Hindlimb muscle (tissue), 1 donor: ENCODE results near the gene TFPI2. TPM values are rescaled to one million over a fixed set of nuclear protein-coding genes. Genes with fewer than 3 reads are reported as not detected.

Experiments used
- DNase-seq: peaks from one replicate; pipeline ENCODE4 v3.0.0-alpha.2; 2013
- polyA plus RNA-seq: library from polyadenylated mRNA; unstranded; fragments of 120-200 nt; gene quantifications from one replicate; pipeline ENCODE4 v1.2.1, GENCODE V29; 2013; ENCODE audit not compliant: insufficient read length

TFPI2 gene
- polyA plus RNA-seq, 1 donor, result 1.8 TPM

DNA sequence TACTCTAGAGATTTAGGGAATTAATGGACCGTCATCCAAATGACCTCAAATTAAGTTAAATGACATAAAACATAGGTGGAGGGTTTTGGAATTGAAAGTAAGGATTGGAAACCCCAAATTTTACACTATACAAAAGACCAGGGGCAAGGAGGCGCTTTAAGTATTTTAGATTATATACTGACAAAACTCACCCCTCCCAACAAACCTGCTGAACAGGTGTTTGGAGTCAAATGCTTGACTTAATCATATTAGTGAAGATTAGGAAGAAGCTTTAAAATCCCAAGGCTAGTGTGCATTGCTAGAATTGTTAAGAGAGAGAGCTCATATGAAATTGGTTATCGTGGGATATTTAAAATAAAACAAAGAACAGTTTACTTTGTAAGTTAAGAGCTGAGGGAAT is 15.7 kb upstream of the TFPI2 start, which contains the start of gene GNGT1:
Gene GNGT1, plus strand, starts transcription at position 301 of the 400 bp plus-strand sequence. CDS start 180 bp downstream, outside the sequence.
- DNase-seq, result no peak

DNA sequence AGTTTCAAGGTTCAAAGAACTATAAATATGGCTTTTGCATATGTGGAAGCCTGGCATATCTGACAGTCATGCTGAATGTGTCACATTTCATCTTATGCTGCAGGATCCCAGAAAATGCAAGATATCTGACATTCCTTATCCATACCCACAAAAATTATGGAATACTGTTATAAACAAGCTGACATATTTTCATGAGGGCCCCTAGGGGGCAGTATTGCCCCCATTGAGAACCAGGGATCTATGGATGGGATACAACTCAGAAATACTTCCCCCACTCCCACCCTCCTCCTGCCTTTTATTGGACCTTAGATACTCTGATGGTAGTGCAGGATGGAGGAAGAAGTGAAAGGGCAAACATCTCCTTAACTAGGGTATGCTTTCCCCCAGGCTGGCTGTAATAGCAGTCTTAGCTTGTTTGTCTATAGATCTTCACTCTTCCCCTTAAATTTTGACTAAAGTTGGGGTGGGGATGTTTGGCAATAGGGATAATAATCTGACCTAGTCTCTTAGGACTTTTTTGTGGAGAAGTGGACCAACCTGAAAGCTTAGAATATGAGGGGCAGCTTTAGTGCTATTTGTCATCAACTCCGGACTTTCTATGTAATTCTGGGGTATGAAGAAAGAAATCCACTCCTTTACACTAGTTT is 12.3 kb upstream of the TFPI2 start:
- peak; percentile 62 for DNase-seq

DNA sequence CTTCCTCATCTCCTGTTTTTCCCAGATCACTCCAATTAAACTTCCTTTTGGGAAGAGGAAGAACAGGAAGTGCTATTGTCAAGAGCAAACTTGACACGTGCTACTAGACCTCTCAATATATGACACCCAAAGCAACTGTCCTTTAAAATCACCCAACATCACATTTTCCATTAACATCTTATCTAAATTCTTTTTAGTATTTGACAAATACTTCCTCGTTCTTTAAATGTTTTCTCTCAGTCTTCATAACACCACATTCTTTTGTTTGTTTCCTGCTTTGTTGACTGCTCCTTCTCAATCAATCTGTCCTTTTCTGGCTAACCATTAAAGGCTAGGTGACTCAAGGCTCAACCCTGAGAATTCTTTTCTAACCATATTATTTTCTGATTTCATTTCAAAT is 7.1 kb upstream of the TFPI2 start:
- DNase-seq, result no peak

DNA sequence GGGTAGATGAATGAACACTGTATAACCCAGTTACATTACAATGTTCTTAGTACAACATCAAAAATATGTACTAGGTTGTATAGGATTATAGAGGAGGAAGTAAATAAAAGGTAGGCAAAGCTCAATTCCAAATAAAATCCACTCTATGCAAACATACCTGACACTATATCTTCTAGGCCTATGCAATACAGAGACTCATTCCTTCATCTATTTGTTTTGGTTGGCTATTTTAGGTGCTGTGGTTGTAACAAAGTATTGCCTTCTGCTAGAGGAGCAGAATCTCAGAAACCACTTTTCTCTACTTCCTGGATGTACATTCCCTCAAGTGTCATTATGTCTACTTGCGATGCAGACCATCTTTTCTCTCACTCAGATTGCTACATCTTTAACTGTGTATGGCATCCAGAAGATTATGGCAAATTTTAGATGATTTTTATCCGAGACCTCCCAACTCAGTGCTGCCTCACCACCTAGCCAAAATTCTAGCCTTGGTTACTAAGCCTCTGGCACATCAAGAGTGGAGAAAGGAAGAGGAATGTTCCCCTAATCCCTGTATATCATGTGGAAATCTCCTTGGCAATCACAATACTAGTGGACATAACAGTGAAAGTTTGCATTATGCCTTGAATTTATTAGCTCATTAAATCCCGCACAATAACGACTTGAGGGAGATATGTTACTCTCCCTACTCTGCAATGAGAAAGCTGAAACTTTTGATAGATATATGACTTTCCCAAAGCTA is 5.5 kb upstream of the TFPI2 start:
- DNase-seq, result no peak

DNA sequence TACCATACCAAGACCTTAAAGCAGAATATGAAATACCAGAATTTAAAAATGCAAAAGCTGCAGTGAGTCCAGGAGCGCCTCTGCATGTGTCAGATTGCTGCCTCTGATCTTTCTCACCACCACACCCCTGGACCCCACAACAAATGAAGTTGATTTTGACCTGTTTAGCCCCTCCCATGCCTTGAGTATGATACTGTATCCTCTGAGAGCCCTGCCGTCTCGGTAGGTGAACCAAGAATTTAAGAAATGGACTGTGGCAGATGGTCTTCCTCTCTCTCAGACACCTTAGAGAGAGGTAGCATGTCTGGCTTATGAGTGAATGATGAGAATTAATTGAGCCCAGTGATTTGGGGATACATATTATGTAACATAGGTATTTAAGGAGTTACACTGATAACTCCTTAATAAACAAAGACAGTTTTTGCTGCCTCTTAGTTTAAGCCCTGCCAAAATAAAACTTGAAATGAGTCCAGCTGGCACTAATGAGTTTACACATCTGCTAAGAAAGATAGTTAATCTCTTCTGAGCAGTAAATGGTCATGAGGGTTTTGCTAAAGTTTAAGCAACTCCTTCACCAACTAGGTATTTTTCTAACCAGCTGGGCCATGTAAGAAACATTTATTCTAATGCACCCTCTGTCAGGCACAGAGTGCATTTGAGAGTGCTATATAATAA is 4.5 kb upstream of the TFPI2 start:
- DNase-seq, result no peak

DNA sequence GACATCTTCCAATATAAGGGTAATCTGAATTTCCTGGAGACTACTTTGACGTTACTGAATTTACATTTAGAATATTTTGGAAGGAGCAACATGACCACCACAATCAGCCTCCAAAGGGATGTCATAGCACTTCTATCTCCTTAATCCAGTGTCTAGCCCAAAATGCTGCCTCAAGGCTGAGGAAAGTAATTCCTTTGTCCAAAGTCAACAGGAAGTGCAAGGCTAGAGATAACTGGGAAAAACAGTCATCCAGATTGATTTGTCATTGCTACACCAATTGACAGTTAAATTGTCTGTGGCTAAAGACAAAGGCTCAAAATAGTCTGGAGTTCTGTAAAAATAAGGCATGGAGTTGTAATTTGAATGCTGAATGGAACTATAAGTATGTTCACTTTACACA is 3.9 kb upstream of the TFPI2 start:
- no peak for DNase-seq

DNA sequence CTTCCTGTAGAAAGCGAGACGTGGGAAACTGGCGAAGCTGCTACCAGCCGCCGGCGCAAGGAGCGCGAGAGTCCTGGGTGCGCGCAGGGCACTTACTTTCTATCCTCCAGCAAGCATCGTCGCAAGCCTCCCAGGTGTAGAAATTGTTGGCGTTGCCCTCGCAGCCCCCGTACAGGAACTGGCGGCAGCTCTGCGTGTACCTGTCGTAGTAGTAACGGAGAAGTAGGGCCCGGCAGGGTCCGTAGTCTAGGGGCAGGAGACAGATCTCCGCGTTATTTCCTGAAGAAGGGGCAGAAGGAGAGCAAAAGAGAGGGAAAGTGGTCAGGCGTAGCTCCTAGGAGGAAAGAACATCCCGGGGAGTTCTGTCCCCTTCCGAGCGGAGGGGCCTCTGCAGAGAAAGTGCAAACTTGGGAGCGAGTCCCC is 501 bp downstream of the TFPI2 start:
- peak; percentile 36 for DNase-seq

DNA sequence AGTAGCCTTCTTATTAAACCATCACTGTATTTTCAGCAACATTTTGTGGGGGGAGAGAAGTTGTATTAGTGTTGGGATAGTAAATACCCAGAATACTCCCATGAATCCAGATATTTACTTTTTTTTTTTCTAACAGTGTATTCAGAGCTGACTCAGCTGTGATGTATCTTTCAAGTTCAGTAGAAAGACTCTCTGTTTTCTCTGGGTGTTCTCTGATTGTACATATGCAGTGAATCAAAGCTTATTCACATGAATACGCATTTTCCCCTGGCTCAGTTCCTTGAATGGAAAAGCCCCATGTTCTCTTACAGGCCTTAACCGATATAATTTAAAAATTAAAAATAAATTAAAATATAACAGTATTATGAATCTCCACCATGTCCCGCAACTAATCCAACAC is 1.3 kb downstream of the TFPI2 start:
- no peak for DNase-seq

DNA sequence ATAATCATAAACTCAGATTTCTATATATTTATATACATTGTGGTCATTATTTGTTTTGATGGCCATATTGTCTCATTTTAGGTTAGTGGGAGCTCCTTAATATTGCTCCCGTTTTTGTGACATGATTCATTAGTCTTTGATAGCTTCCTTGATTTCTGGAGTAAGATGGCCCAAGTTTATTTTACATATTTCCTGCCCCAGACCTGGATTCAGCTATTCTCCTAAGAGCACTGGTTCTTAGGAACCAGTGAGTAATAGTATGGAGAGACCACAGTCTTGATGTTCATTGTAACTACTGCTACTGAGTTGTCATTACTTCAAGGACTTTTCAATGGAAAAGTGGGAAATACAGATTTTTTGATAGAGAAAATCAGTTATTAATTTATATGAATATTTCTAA is 6.0 kb downstream of the TFPI2 start:
- DNase-seq, result no peak

DNA sequence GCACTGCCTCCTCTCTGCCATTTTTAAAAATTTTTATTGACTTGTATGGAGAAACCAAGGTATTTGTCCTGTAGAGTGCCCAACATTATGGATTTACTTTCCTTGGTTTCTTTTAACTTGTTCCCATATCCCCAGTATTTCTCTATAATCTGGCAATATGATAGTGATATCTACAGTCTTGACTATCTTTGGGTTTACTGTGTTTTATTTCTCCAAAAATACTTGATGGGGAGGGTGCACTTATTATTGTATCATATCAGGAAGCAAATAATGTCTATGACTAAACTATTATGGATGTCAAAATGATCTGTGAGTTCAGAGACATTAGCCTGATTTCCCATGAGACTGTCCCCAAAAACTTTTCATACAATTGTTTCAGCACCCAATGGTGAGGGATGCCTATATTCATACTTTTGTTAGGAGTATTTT is 6.6 kb downstream of the TFPI2 start:
- no peak for DNase-seq

DNA sequence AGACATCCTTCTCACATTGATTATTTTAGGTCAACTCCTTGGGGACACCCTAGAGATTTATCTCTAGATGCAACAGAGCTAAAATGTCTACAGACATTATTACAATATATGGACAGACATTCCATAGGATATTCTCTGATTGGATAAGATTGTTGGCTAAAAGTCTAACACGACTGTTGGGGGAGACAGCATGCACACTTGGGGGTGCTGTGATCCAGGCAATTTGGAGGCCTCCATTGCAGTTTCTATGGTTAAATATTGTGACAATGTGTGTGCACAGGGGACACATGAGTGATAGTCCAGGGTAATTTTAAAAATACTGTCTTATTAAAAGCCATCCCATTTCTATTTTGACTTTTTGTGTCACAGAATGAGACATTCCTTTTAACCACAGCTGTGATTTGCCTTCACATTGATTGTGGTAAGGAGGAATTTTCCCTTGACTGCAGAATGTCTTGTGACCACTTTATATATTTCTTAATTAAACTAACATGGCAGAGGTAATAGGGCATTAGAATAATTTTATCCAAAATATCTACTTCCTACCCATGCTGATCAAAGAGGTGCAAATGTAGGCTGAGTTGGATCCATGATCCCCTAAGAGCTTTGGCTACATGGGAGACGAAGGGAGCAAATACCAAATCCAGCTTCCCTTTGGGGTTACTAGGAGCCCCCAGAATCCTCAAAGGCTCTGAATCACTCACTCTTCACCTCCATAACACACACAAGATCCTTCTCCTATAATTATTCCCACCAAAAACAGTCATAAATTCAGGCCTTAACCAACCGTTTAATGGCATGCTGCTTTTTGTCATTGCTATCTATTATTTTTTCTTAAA is 7.3 kb downstream of the TFPI2 start:
- DNase-seq, result no peak

DNA sequence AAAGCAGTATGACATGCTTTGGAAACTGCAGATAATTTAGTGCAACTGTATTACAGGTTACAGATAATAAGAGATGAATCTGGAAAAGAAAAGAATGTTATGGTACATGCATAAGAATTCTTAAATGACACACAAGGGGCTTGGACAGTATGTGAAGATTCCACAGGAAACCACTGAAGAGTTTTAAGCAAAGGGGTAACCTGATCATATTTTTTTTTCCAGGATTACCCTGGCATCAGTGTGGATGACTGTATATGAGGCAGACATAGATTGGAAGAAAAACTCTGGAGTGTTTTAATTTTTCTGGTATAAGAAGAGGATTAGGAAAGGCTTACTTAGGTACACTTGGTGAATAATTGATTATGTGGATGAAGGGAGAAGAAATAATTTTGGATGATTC is 8.1 kb downstream of the TFPI2 start:
- DNase-seq, result no peak

DNA sequence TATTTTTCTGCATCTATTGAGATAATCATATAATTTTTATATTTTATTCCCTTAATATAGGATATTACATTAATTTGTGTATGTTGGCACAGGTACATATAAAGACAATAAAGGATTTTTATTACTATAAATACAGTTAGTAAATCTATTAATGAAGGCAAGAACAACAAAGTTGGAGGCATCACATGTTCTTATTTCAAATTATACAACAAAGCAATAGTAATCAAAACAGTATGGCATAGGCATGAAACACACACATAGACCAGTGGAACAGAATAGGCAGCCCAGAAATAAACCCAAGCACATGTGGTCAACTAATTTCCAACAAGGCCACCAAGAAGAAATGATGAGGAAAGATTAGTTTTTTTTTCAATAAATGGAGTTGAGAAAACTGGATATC is 11.2 kb downstream of the TFPI2 start:
- no peak for DNase-seq

DNA sequence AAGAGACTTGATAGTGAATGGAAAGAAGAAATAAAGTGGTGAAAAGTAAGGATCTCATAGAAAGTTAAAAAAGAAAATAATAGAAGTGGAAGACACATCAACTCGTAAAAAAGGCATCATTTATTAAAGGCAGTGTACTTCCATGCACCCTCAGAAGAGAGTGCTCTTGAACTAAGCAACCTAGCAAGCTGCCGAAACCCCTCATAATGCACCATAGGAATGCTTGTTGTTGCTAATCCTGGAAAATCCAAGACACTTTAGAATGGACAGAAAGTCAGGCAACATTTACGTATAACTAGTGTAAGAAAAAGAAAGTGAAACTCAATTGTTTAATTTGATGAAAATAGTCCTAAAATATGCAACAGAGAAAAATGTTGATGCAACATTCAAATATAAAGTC is 12.8 kb downstream of the TFPI2 start:
- no peak for DNase-seq

DNA sequence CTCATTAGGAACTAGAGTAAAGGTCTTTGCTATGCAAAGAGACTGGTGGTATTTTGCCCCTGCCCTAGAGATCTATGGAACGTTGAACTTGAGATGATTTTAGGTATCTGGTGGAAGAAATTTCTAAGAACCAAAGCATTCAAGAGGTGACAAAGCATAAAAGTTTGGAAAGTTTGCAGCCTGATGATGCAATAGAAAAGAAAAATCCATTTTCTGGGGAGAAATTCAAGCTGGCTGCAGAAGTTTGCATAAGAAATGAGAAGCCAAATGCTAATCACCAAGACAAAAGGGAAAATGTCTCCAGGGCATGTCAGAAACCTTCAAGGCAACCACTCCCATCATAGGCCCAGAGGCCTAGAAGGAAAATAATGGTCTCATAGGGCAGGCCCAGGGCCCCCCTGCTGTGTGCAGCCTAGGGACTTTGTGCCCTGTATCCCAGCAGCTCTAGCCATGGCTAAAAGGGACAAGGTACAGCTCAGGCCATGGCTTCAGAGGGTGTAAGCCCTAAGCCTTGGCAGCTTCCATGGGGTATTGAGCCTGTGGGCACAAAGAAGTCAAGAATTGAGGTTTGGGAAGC is 16.5 kb downstream of the TFPI2 start:
- DNase-seq, result no peak

DNA sequence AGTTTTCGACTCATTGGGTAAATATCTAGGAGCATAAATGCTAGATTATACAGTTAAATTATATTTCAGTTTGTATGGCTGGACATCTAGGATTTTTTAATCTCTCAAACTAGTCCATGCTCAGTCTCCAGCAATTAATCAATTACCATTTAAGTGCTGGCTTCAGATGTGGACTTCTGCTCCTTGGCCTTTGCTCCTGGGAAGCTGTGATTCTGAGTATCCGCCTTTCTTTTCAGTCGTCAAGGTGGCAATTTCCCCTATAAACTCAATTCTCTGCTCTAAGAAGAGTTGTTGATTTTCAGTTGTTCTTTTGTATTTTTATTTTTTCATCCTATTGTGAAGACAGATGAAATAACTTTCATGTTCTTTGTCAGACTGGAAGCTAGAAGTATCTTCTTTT is 23.7 kb downstream of the TFPI2 start:
- DNase-seq, result no peak

DNA sequence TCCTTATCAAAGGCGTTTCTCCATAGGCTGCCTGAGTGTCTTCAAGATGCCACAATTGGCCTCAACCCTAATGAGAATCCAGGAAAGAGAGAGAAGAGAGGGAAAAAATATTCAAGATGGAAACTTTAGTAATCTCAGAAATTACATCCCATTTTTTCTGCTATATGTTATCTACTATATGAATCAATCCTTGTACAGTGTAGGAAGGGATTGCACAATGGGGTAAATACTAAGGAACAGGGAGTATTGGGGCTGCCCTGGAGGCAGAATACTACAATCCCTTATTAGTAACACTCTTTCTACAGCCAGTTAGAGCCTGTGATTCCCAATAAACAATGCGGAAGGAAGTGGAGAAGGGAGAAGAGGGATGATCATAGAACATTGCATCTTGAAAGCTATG is 27.9 kb downstream of the TFPI2 start:
- DNase-seq, result no peak

DNA sequence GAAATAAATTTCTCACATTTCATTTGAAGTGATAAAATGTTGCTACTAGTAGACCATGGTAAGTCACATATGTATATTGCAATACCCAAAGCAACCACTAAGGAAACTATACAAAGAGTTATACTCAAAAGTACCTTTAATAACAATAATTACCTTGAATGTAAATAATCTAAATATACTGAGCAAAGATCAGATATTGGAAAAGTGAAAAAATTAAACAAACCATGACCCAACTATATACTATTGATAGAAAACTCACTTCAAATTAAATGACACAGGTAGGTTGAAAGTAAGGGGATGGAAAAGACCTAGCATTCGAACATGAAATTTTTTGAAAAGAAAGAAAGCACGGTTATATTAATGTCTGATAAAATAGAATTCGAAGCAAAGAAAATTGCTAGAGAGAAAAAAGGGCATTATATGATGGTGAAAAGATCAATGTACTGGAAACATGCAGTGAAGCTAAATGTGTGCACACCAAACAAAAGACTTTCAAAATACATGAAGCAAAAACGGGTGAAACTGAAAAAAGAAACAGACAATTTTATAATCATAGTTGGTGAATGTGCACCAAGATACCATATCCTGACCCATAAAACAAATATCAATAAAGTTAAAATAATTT is 29.1 kb downstream of the TFPI2 start:
- no peak for DNase-seq

DNA sequence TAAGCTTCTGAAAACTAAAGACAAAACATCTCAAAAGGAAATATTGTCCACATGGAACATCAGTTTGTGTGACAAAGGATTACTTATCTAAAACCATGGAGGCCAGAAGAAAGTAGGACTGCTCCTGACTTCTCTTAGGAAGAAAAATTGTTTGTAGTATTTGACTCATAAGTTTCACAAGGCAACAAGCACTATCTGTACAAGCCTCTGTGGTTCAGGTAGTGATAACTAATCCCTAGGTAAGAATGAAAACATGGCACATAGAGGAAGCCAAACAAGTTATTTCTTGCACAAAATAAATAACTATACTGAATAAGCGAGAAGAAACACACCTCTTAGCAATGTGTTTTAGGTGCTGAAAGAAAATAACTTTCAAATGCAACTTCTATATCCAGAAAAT is 30.3 kb downstream of the TFPI2 start:
- DNase-seq, result no peak

DNA sequence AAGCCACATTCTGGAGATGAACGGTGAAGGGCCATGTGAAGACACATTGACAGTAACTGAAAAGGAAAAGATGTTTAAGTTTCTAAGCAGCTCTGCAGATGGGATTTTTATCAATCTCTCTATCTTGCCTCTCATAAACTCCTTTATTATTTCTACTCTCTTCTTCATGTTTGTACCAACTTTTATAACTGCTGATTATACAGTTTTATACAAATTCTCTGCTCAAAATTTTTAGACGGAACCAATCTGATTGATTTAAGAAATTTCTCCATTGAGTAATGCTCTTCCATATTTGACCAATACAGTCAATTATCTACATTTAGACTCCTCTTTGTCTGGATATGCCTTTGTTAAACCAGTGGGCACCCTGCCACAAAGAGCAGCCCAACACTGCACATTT is 31.7 kb downstream of the TFPI2 start:
- no peak for DNase-seq

DNA sequence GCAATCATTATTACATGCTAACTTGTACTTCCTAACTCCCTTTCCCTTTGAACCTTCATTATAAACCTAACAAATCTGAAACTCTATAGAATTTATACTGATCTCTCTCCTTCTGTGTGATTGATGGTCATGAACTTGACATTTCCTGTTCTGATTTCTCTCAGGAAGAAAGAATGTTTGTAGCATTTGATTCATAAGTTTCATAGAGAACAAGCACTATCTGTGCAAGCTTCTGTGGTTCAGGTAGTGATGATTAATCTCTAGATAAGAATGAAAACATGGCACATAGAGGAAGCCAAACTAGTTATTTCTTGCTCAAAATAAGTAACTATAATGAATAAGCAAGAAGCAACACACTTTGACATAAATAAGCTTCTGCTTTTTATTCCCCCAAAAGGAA is 34.2 kb downstream of the TFPI2 start:
- no peak for DNase-seq

DNA sequence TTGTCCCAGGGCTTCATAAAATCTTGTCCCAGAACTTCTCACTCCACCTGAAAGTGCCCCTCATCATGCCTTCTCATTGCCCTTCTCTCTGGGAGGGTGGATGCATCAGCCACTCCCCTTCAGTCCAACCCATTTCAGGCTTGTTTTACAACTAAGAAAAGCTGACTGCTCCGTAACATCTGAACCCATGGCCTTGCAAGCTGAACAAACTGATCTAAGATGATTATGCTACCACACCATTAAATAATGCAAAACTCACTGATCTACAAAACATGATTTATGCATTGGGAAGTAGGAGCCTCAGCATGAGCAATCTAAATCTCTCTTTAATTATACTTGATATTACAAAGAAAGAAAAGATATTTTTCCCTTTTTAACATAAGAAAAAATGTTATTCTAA is 34.8 kb downstream of the TFPI2 start:
- DNase-seq, result no peak
